Neuron (in vitro differentiated cells): Measurements from ENCODE around the gene CHMP4B.

Experiments used
- H2AFZ ChIP-seq: one replicate; pipeline ENCODE4 v1.6.1; 2013; ENCODE audit warnings: low read depth, mild to moderate bottlenecking, inconsistent platforms, low read length, moderate library complexity
- H3K27me3 ChIP-seq: one replicate; pipeline ENCODE4 v1.6.1; 2013; ENCODE audit warnings: low read length; ENCODE audit not compliant: insufficient read depth
- H3K36me3 ChIP-seq: one replicate; pipeline ENCODE4 v1.6.1; 2013; ENCODE audit warnings: low read length; ENCODE audit not compliant: insufficient read depth
- H3K4me1 ChIP-seq: one replicate; pipeline ENCODE4 v1.6.1; 2013; ENCODE audit warnings: low read length; ENCODE audit not compliant: insufficient read depth
- H3K4me3 ChIP-seq: 2 replicates; pipeline ENCODE4 v1.5.1; 2013; ENCODE audit warnings: mild to moderate bottlenecking, low read length, moderate library complexity
- H3K9me3 ChIP-seq: one replicate; pipeline ENCODE4 v1.6.1; 2013; ENCODE audit warnings: low read length

Gene CHMP4B

GRCh38 chr20:33893314-33893713 is 82.2 kb downstream of the CHMP4B start:
- H3K36me3 ChIP-seq = no peaks in the 10 kb centered on the region
- no peak overlapping the region for H2AFZ ChIP-seq
- no peaks in the 10 kb centered on the region for H3K4me1 ChIP-seq
- H3K4me3 ChIP-seq = no peak overlapping the region
- no peaks in the 10 kb centered on the region for H3K9me3 ChIP-seq
- H3K27me3 ChIP-seq = peaks cover 5% of the 10 kb centered on the region

- H3K36me3 ChIP-seq = no peaks in the 10 kb centered on the region
- no peaks in the 10 kb centered on the region for H3K9me3 ChIP-seq
- H3K4me3 ChIP-seq = no peak overlapping the region
- peaks cover 2% of the 10 kb centered on the region for H3K27me3 ChIP-seq
- H2AFZ ChIP-seq = no peak overlapping the region
- H3K4me1 ChIP-seq = no peaks in the 10 kb centered on the region
Measured at GRCh38 chr20:33894798-33895197, 83.7 kb downstream of the CHMP4B start.

- H3K27me3 ChIP-seq = peaks cover 2% of the 10 kb centered on the region
- H3K4me1 ChIP-seq = peaks cover 9% of the 10 kb centered on the region
- no peak overlapping the region for H3K4me3 ChIP-seq
- H3K36me3 ChIP-seq = no peaks in the 10 kb centered on the region
- no peak overlapping the region for H2AFZ ChIP-seq
- H3K9me3 ChIP-seq = no peaks in the 10 kb centered on the region
Measured at GRCh38 chr20:33896509-33896908, 85.4 kb downstream of the CHMP4B start.

- peaks cover 2% of the 10 kb centered on the region for H3K27me3 ChIP-seq
- H2AFZ ChIP-seq = no peak overlapping the region
- no peaks in the 10 kb centered on the region for H3K36me3 ChIP-seq
- no peaks in the 10 kb centered on the region for H3K9me3 ChIP-seq
- peaks cover 9% of the 10 kb centered on the region for H3K4me1 ChIP-seq
- no peak overlapping the region for H3K4me3 ChIP-seq
Measured at GRCh38 chr20:33897313-33897912, 86.3 kb downstream of the CHMP4B start.

- H2AFZ ChIP-seq = no peak overlapping the region
Measured at GRCh38 chr20:33899106-33899505, 88.0 kb downstream of the CHMP4B start.

GRCh38 chr20:33900521-33901131 is 89.5 kb downstream of the CHMP4B start:
- Histone ChIP-seq H2AFZ (no peak overlapping the region), H3K9me3 (no peaks in the 10 kb centered on the region), H3K36me3 (no peaks in the 10 kb centered on the region), H3K4me1 (peaks cover 9% of the 10 kb centered on the region), H3K4me3 (no peak overlapping the region), H3K27me3 (no peaks in the 10 kb centered on the region)

More at GRCh38 chr20:33899106-33899505, 88.0 kb downstream of the CHMP4B start:
- Histone ChIP-seq H3K27me3 (peaks cover 2% of the 10 kb centered on the region), H3K4me1 (peaks cover 9% of the 10 kb centered on the region), H3K4me3 (no peak overlapping the region), H3K36me3 (no peaks in the 10 kb centered on the region), H3K9me3 (no peaks in the 10 kb centered on the region)

GRCh38 chr20:33901132-33901523 is 90.0 kb downstream of the CHMP4B start:
- Histone ChIP-seq H2AFZ (no peak overlapping the region), H3K27me3 (no peaks in the 10 kb centered on the region), H3K9me3 (no peaks in the 10 kb centered on the region), H3K4me1 (peaks cover 9% of the 10 kb centered on the region), H3K4me3 (no peak overlapping the region), H3K36me3 (no peaks in the 10 kb centered on the region)

- H3K4me1 ChIP-seq = peaks cover 9% of the 10 kb centered on the region
- no peaks in the 10 kb centered on the region for H3K9me3 ChIP-seq
- H3K36me3 ChIP-seq = no peaks in the 10 kb centered on the region
- no peak overlapping the region for H3K4me3 ChIP-seq
- no peak overlapping the region for H2AFZ ChIP-seq
- no peaks in the 10 kb centered on the region for H3K27me3 ChIP-seq
Measured at GRCh38 chr20:33902011-33902410, 90.9 kb downstream of the CHMP4B start.
